H1 (cell line): ENCODE results near the gene CHRNA10. TPM values are rescaled to one million over a fixed set of nuclear protein-coding genes. Genes with fewer than 3 reads are reported as not detected.

Source experiments
- CTCF ChIA-PET: fragments of 300-600 bp; sonication (Branson Sonifier 250); formaldehyde crosslinking; loops from one replicate; lab custom pipeline; 2021; ENCODE audit not compliant: partially characterized antibody; lab: Charles Lee
- POLR2A ChIA-PET: fragments of 300-600 bp; sonication (Branson Sonifier 250); formaldehyde crosslinking; loops from one replicate; lab custom pipeline; 2021; ENCODE audit warnings: inconsistent platforms; ENCODE audit not compliant: partially characterized antibody; lab: Charles Lee
- DNase-seq, 2 experiments: peaks; one replicate each; pipeline versions ENCODE4 v3.0.0 to v3.0.0-alpha.2; 2010 to 2022; ENCODE audit warnings: low spot score in 2 of 2, low read depth in 1 of 2, mixed read lengths in 1 of 2
- FAIRE-seq: peaks from 2 replicates; lab custom pipeline; 2011; peaks lifted over from hg19 to GRCh38; lab: Jason Lieb, UNC
- H2AFZ ChIP-seq: 2 replicates; pipeline ENCODE4 v1.8.1; 2012; ENCODE audit warnings: low read length, inconsistent platforms
- H2AK5ac ChIP-seq: 2 replicates; pipeline ENCODE4 v1.6.1; 2013; ENCODE audit warnings: low read depth, low read length
- H2BK120ac ChIP-seq: replicated peaks from 2 replicates; pipeline ENCODE3; 2013; ENCODE audit warnings: low read depth, low read length, inconsistent platforms
- H2BK12ac ChIP-seq: 2 replicates; pipeline ENCODE4 v1.6.1; 2013; ENCODE audit warnings: low read depth, low read length
- H2BK15ac ChIP-seq: 2 replicates; pipeline ENCODE4 v1.6.1; 2013; ENCODE audit warnings: low read length
- H2BK20ac ChIP-seq: 2 replicates; pipeline ENCODE4 v1.6.1; 2013; ENCODE audit warnings: low read length
- H2BK5ac ChIP-seq: 2 replicates; pipeline ENCODE4 v1.6.1; 2013; ENCODE audit warnings: low read depth, low read length
- H3K14ac ChIP-seq: 2 replicates; pipeline ENCODE4 v1.6.1; 2013; ENCODE audit warnings: inconsistent platforms; ENCODE audit not compliant: insufficient read length
- H3K18ac ChIP-seq: 2 replicates; pipeline ENCODE4 v1.6.1; 2013; ENCODE audit warnings: low read length; ENCODE audit errors: extremely low read depth
- H3K23ac ChIP-seq: 2 replicates; pipeline ENCODE4 v1.6.1; 2013; ENCODE audit warnings: inconsistent platforms; ENCODE audit not compliant: insufficient read length
- H3K23me2 ChIP-seq: 2 replicates; pipeline ENCODE4 v1.6.1; 2013; ENCODE audit warnings: low read depth, low read length
- H3K27ac ChIP-seq: 2 replicates; pipeline ENCODE4 v1.6.1; 2011; ENCODE audit warnings: low read depth, low read length, inconsistent platforms
- H3K27me3 ChIP-seq, 4 experiments: replicated peaks in 1 of 4; 1 replicate in 1 of 4; 2 replicates in 3 of 4; pipeline versions ENCODE4 v1.6.1 to v1.8.1; 2011 to 2013; ENCODE audit warnings: low read length in 3 of 4, mild to moderate bottlenecking in 3 of 4, inconsistent platforms in 2 of 4, mixed read lengths in 2 of 4, moderate library complexity in 1 of 4; ENCODE audit not compliant: control insufficient read depth in 3 of 4, insufficient read depth in 3 of 4; ENCODE audit errors: extremely low read depth in 1 of 4
- H3K36me3 ChIP-seq, 4 experiments: 2 replicates each; pipeline versions ENCODE4 v1.6.1 to v1.8.1; 2011 to 2013; ENCODE audit warnings: mild to moderate bottlenecking in 4 of 4, low read length in 3 of 4, moderate library complexity in 2 of 4, control low read depth in 1 of 4, inconsistent platforms in 1 of 4; ENCODE audit not compliant: insufficient read depth in 4 of 4, control insufficient read depth in 2 of 4
- H3K4ac ChIP-seq: replicated peaks from 2 replicates; pipeline ENCODE3; 2013; ENCODE audit warnings: low read length, low read depth, mixed read lengths, inconsistent platforms; ENCODE audit not compliant: insufficient read length
- H3K4me1 ChIP-seq, 4 experiments: replicated peaks in 1 of 4; 1 replicate in 1 of 4; 2 replicates in 3 of 4; pipeline versions ENCODE4 v1.6.1 to v1.8.1; 2011 to 2013; ENCODE audit warnings: low read length in 3 of 4, inconsistent platforms in 2 of 4, mixed read lengths in 1 of 4; ENCODE audit not compliant: insufficient read depth in 4 of 4, control insufficient read depth in 3 of 4
- H3K4me2 ChIP-seq, 2 experiments: 2 replicates each; pipeline versions ENCODE4 v1.6.1 to v1.8.1; 2011 to 2013; ENCODE audit warnings: low read depth in 2 of 2, low read length in 2 of 2, control low read depth in 1 of 2, inconsistent platforms in 1 of 2, mild to moderate bottlenecking in 1 of 2; ENCODE audit not compliant: insufficient read depth in 1 of 2
- H3K4me3 ChIP-seq, 4 experiments: fragments of 200-600, 300-600 bp in 1 of 4; sonication (generic), shearing (Covaris generic), sonication (Bioruptor Twin) in 1 of 4; 2 replicates each; pipeline versions ENCODE4 v1.5.1 to v1.8.1; 2011 to 2016; ENCODE audit warnings: low read length in 4 of 4, low read depth in 3 of 4, control low read depth in 2 of 4, inconsistent platforms in 2 of 4, mild to moderate bottlenecking in 2 of 4, mixed read lengths in 1 of 4, moderate library complexity in 1 of 4; ENCODE audit not compliant: insufficient read depth in 2 of 4; ENCODE audit errors: extremely low read depth in 1 of 4
- H3K56ac ChIP-seq: replicated peaks from 2 replicates; pipeline ENCODE3; 2013; ENCODE audit warnings: low read depth, mild to moderate bottlenecking, mixed read lengths, low read length, inconsistent platforms; ENCODE audit not compliant: insufficient read length
- H3K79me1 ChIP-seq: 2 replicates; pipeline ENCODE4 v1.6.1; 2013; ENCODE audit warnings: low read depth, low read length, control low read depth
- H3K79me2 ChIP-seq, 2 experiments: 2 replicates each; pipeline versions ENCODE4 v1.6.1 to v1.8.1; 2012 to 2013; ENCODE audit warnings: low read length in 2 of 2, mild to moderate bottlenecking in 2 of 2, inconsistent platforms in 1 of 2; ENCODE audit not compliant: insufficient read depth in 2 of 2, control insufficient read depth in 1 of 2
- H3K9ac ChIP-seq, 4 experiments: replicated peaks in 1 of 4; 1 replicate in 1 of 4; 2 replicates in 3 of 4; pipeline versions ENCODE4 v1.6.1 to v1.8.1; 2011 to 2013; ENCODE audit warnings: low read depth in 3 of 4, low read length in 3 of 4, control low read depth in 2 of 4, mild to moderate bottlenecking in 2 of 4, moderate library complexity in 2 of 4, inconsistent platforms in 1 of 4; ENCODE audit errors: extremely low read depth in 1 of 4
- H3K9me3 ChIP-seq, 2 experiments: 2 replicates each; pipeline versions ENCODE4 v1.6.1 to v1.8.1; 2012 to 2013; ENCODE audit warnings: mild to moderate bottlenecking in 2 of 2, moderate library complexity in 2 of 2, control low read depth in 1 of 2, inconsistent platforms in 1 of 2, low read depth in 1 of 2, low read length in 1 of 2, mixed read lengths in 1 of 2; ENCODE audit not compliant: insufficient read depth in 2 of 2
- H4K20me1 ChIP-seq, 2 experiments: replicated peaks in 1 of 2; 2 replicates each; pipeline versions ENCODE3 to v1.8.1; 2011 to 2013; ENCODE audit warnings: inconsistent platforms in 2 of 2, low read length in 2 of 2, mild to moderate bottlenecking in 1 of 2; ENCODE audit not compliant: insufficient read depth in 2 of 2, control insufficient read depth in 1 of 2
- H4K5ac ChIP-seq: 2 replicates; pipeline ENCODE4 v1.6.1; 2013; ENCODE audit warnings: low read length, low read depth, mixed read lengths, inconsistent platforms; ENCODE audit not compliant: insufficient read length
- H4K8ac ChIP-seq: 2 replicates; pipeline ENCODE4 v1.8.0; 2013; ENCODE audit warnings: mild to moderate bottlenecking, moderate library complexity, low read length, inconsistent platforms; ENCODE audit not compliant: insufficient read depth; ENCODE audit errors: extremely low read depth
- H4K91ac ChIP-seq: replicated peaks from 2 replicates; pipeline ENCODE3; 2013; ENCODE audit warnings: low read length, mixed read lengths, inconsistent platforms; ENCODE audit not compliant: insufficient read length
- ASH2L ChIP-seq: fragments of 200-600, 300-600 bp; sonication (generic); IDR thresholded peaks from one replicate; pipeline ENCODE4 v1.7.1; 2017; ENCODE audit warnings: low read length
- CEBPB ChIP-seq: IDR thresholded peaks from 2 replicates; pipeline ENCODE4 v1.6.1; 2012; ENCODE audit warnings: low read depth, low read length
- KDM4A ChIP-seq: IDR thresholded peaks from one replicate; pipeline ENCODE4 v1.7.1; 2012; ENCODE audit warnings: low read depth, mild to moderate bottlenecking, moderate library complexity, low read length, inconsistent platforms; ENCODE audit not compliant: severe bottlenecking
- MAFK ChIP-seq: IDR thresholded peaks from 2 replicates; pipeline ENCODE4 v1.6.1; 2012; ENCODE audit warnings: low read depth, mild to moderate bottlenecking, improper control_type of control experiment, low read length
- PHF8 ChIP-seq: fragments of 200-600 bp; sonication (generic); conservative IDR thresholded peaks from 2 replicates; pipeline ENCODE4 v1.7.1; 2012; ENCODE audit warnings: low read depth, mild to moderate bottlenecking, inconsistent platforms, low read length, moderate library complexity
- polyA plus RNA-seq, 7 experiments: library from polyadenylated mRNA; depleted of rRNA in 3 of 7; stranded (reverse) in 5 of 7; unstranded in 2 of 7; fragments of >200 nt in 5 of 7; fragments of 200-250 nt in 2 of 7; gene quantifications; 1 replicate in 5 of 7; 2 replicates in 1 of 7; 4 replicates in 1 of 7; pipeline versions ENCODE4 v1.2.1 to v1.2.3, GENCODE V29; 2011 to 2013; ENCODE audit warnings: missing spikeins in 2 of 7, mixed read lengths in 2 of 7
- total RNA-seq: library from RNA; stranded (reverse); fragmentation: NEBNext Ultra II Directional; extraction: Animal tissue kit (Norgen Biotek cat#: 25700); gene quantifications from 2 replicates; pipeline ENCODE4 v1.2.1, GENCODE V29; 2021
- TF ChIP-seq, protein P1 (sequence below): IDR thresholded peaks from 2 replicates; pipeline ENCODE4 v1.6.1; 2012; ENCODE audit warnings: low read length, inconsistent platforms

CHRNA10 gene
- total and polyA plus RNA-seq, 2 of the 8 experiments (the other 6 are each of a cell fraction or from before 2014, with no cell fraction given) = 0.68 to 1.3 TPM

DNA sequence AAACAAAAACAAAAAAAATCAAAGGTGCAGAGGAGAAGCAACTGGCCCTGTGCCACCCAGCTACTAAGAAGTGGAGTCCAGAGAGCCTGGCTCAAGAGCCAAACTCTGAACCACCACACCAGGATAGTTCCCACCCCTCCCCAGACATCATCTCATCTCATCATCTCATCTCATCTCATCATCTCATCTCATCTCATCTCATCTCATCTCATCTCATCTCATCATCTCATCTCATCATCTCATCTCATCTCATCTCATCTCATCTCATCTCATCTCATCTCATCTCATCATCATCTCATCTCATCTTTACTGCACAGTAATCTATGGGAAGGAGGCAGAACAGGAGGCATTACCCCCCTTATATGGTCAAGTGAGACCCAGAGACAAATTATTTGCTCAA, 8.3 kb downstream of the CHRNA10 start:
- FAIRE-seq = no peak

More for the DNA sequence above, 8.3 kb downstream of the CHRNA10 start:
- no peak overlapping the region for H3K4me2 ChIP-seq
- no peaks in the 10 kb centered on the region for H3K23me2 ChIP-seq
- H3K9ac ChIP-seq = no peak overlapping the region
- ChIA-PET POLR2A (no interaction called here), CTCF (no interaction called here)
- H3K27ac ChIP-seq = no peak overlapping the region
- no peaks in the 10 kb centered on the region for H3K4me1 ChIP-seq
- H4K91ac ChIP-seq = no peak overlapping the region
- no peak overlapping the region for H2BK20ac ChIP-seq
- H2BK5ac ChIP-seq = no peak overlapping the region
- no peak overlapping the region for H2BK12ac ChIP-seq
- no peaks in the 10 kb centered on the region for H3K27me3 ChIP-seq
- no peak overlapping the region for H3K56ac ChIP-seq
- H4K5ac ChIP-seq = no peak overlapping the region
- no peak for DNase-seq
- no peak overlapping the region for H3K4me3 ChIP-seq
- no peak overlapping the region for H3K14ac ChIP-seq
- H3K4ac ChIP-seq = no peak overlapping the region
- no peaks in the 10 kb centered on the region for H3K79me2 ChIP-seq
- H3K79me1 ChIP-seq = no peaks in the 10 kb centered on the region
- no peak overlapping the region for H2BK15ac ChIP-seq
- H3K36me3 ChIP-seq = peaks cover 0 to 8% (median 2%) of the 10 kb centered on the region in 4 experiments; a peak in 2 of 8 replicates
- no peak overlapping the region for H2BK120ac ChIP-seq
- no peak overlapping the region for H2AK5ac ChIP-seq
- TF ChIP-seq PHF8 (no peak), ASH2L (no peak), KDM4A (no peak), MAFK (no peak), CEBPB (no peak)
- TF ChIP-seq, protein P1, sequence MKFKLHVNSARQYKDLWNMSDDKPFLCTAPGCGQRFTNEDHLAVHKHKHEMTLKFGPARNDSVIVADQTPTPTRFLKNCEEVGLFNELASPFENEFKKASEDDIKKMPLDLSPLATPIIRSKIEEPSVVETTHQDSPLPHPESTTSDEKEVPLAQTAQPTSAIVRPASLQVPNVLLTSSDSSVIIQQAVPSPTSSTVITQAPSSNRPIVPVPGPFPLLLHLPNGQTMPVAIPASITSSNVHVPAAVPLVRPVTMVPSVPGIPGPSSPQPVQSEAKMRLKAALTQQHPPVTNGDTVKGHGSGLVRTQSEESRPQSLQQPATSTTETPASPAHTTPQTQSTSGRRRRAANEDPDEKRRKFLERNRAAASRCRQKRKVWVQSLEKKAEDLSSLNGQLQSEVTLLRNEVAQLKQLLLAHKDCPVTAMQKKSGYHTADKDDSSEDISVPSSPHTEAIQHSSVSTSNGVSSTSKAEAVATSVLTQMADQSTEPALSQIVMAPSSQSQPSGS = no peak
- H2AFZ ChIP-seq = no peak overlapping the region
- no peaks in the 10 kb centered on the region for H3K9me3 ChIP-seq
- no peak overlapping the region for H3K18ac ChIP-seq
- H4K8ac ChIP-seq = no peak overlapping the region
- peaks cover 0 to 2% of the 10 kb centered on the region in 2 experiments for H4K20me1 ChIP-seq
- H3K23ac ChIP-seq = no peak overlapping the region
